Stimulated activated CD4-positive, alpha-beta T cell treated with anti-CD3 and anti-CD28 coated beads, Interleukin-4, amount 100 ng/mL, for 24 hours (primary cell): ENCODE measurements around the gene HNRNPH1.

Source experiments
- DNase-seq: peaks from one replicate; pipeline ENCODE4 v3.0.0-alpha.2; 2020

HNRNPH1 gene

DNA sequence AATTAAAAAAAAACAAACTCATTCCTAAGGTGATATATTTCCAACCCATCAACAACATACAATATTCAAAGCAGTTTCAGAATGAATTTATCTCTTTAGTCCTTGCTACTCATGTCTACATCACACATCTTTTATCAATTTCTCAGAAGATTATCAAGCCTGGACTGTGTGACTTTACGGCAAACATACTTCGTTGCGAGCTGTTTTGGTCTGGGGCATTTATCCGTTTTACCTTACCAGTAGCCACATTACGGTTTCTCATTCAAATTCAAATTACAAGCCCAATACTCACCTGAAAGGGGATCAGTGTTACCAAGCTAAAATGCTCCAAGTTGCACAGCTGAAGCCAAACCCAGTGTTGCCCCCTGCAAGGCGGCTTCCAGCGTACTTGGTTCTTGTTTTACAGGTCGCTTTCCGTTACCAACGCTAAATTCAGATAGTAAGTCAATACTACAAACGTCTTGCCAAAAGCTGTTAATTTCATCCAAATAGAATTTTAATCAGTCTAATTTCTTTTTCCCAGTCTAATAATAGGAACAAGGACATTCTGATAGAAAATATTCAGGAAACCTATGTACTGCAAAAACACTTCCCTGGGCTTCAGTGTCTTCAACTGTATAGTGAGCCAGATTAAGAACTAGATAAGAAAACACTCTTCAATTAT is 1.8 kb downstream of the HNRNPH1 start:
- DNase-seq: no peak

DNA sequence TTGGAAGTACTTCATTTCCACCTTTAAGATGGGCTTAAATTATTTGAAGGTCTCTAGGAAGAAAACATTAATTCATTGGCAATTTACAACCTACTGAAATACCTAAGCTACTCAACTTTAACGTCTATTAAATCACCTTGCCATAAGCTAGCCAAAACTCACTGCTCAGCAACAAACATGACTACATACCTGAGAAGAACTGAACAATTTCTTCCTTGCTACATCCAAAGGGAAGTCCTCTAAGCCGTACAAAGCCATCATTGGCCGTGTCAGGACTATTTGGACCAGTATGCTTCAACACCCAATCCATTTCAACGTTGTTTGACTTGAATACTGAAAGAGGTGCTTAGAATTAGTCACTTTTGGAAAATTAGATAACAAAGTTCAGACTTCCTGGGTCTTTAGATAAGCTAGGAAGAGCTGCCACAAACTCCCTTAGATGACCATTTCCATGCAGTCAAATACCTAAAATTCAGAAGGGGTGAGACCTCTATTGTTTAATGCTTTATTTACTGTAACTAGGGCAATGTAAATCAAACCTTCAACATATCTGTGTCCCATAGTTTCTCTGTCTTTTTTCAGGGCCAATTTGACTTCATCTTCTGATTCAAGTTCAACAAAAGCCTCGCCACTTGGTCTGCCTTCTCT is 2.6 kb downstream of the HNRNPH1 start:
- DNase-seq: no peak

DNA sequence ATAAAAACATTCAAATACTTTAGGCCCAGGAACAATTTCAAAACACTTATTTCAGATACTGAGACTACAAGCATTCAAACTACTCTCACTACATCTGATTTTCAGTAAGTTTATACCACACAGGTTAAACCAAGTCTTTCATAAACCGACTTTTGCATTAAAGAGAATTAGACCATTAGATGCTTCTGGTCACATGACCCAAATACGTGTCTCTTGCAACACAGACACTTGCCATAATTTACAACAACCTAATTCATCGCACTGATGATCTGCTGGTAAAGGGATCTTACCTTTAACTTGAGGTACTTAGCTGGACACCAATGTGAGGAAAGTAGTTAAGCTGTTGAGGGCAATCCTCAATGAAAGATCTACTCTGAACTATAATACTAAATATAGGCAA is 3.2 kb downstream of the HNRNPH1 start:
- no peak for DNase-seq

DNA sequence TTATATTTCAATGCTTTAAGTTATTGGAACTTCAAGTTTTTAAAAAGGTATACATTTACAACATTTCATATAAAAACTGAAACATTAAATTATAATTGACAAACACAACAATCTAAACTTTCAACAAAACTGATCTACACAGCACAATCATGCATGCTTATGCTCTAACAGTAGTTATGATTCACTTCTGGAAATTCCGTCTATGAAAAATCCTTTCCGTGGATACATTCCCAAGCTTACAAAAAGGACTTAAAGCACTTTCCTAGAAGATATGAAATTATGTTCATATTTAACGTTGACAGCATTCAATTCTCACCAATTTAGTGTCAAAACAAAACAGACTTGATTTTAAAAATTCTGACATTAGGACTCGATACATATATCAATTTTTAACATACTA is 3.7 kb downstream of the HNRNPH1 start:
- no peak for DNase-seq

DNA sequence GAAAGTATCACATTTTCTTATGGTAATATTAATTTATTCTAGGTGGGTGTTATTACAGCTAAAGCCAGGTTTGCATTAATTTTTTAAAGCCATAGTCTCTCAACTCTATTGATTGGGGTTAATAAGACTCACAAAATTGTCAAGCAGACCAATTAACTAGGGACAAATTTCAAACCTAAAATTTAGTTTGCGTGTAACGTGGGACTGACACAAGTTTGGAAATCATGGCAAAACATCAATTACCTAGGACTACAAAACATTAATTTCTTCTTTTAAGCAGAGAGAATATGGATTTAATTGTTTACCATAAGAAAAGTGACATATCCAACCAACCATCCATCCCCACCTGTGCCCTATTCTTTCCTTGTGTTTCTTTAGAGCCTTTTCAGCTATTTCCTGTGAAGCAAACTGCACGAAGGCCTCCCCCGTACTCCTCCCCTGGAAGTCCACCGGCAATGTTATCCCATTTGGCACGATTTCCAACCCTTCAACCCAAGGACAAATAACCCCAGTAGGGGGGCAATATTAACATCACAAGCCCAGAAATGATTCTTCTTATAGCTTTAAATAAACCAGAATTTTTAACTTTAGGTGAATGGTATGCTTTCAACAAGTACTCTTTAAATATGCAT is 4.4 kb downstream of the HNRNPH1 start:
- no peak for DNase-seq

DNA sequence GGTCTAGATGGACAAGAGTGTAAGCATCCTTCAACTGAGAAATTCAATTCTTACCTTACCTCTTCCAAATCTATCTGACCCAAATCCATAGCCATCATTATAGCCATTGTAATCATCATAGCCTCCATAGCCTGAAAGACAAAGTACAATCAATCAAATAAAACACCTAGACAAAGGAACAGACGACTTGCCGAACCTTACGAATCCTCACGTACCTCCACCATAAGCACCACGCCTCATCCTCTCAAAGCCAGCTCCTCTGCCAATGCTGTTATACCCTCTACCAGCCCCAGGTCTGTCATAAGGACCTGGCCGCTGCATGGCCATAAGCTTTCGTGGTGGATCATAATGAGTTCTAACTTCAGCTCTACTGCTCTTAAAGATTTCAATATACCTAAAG is 5.5 kb downstream of the HNRNPH1 start:
- DNase-seq: no peak

DNA sequence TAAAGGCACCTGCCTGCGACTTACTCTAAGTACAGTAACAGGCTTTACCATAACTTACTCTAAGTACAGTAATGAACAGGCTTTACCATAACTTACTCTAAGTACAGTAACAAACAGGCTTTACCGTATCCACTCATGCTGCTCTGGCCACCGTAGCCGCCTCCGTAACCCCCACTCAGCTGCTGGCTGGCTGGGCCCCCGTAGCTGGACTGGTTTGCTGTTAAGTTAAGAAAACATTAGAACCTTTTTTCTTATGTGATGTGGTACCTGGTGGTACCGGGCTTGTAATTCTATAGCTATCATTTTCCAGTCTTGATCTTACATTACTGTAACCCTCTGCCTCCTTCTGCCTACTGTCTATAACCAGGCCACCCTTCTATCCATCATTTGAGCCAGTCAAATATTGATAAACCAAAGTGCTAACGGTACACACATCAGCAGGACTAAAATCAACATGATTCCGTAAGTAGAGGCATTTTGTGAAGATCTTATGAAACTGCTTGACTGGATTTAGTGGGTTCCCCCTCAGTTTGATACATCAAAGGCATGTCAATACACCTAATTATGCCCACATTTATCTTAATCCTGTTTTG is 7.4 kb downstream of the HNRNPH1 start:
- DNase-seq: no peak

DNA sequence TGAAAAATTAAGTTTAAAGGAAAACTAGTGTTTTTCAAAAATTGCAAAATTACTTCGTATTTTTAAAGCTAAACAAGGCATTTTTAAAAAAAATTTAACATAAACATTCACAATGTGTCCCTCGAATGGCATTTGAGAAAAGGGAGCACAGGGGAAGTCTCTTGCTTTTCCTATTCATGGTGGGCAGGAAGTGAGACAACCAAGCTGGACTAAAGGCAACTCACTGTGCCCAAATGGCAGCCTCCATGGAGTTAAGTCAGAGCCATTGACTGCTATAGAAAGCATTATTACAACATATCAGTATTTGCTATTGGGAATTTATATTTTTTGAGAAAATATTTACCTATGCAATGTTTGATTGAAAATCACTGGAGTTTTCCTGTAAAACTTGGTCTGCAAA is 8.3 kb downstream of the HNRNPH1 start:
- no peak for DNase-seq

DNA sequence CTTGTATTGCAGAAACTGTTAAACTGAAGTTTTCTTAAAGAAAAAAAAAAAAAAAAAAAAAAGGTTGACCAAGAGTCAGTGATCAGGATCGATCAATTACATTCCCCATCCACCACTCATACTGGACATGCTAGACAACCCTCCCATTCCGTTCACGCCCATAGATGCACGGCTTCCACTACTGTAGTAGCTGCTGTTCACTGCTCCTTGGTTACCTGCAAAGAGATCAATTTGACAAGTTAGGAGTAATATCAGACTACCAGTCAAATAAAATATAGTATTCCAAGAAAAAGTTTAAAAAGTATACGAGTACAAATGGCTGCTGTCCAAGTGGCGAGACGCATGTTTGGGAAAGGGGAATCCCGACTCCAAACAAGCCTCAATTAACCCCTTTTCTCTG is 8.7 kb downstream of the HNRNPH1 start:
- no peak for DNase-seq

DNA sequence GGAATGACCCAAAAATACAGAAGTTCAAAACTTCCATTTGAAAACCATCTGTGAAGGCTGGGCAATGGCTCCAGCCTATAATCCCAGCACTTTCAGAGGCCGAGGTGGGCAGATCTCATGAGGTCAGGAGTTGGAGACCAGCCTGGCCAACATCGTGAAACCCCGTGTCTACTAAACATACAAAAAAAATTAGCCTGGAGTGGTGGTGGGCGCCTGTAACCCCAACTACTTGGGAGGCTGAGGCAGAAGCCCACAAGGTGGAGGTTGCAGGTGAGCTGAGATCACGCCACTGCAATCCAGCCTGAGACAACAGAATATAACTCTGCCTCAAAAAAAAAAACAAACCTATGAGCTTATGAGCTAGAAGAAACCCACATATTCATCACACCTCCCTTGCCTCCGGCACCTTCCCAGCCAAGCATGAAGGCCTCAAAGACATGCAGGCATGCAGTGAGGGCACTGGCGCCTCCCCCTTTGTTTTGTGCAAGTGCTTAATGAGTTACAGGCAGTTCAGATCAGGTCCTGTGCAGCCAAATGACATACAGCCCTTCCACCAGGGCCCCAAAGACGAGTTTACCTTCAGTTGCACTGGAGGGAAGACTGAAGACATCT is 9.9 kb downstream of the HNRNPH1 start:
- DNase-seq: no peak

DNA sequence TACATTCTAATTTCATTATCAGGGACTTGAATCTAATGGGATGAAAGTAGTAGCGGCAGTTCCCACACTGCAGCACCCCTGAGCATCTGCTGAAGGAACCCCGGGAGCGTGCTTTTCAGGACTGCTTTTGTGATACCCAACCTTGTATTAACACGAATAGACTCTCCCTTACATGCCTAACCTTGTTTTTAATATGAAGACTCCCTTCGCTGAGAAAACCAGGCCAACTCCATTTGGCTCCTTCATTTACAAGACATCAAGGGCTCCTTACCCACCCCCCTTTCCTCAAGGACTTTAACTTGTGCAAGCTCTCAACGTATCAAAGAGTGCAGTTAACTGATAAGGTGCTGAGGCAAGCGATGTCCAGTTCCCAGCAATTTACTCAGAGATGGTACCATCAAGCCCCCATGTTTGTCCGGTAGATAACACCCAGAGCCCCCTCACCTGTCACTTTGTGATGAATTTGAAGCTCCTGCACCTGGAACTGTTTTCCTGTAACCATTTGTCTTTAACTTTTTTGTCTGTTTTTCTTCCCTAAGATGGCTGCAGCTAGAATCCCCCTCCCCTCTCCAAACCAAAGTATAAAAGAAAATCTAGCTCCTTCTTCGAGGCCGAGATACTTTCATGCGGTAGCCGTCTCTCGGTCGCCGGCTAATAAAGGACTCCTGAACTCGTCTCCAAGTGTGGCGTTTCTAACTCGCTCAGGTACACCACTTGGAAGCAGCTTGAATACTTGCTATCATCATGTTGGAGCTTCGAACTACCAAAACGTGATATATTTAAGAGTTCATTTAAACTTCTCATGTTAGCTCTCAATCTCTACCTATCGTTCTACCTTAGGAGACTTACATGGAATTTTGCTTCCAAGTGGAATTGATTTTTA is 10.7 kb downstream of the HNRNPH1 start:
- DNase-seq: no peak

DNA sequence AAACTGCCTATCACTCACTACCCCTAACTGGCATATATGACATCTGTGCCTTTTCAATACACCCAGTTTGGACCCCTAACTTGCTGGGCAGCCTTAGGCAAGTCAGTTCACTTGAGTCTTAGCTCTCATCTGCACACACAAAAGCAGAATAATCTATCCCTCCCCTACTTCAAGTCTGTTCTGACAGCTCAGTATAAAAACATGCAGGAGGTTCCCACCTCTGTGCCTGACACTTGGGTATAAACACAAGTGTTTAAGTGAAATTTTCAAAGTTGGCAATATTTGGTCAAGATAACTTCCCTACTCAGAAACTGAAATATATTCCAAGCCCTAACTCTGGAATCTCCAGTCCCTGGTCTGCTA is 12.6 kb downstream of the HNRNPH1 start:
- DNase-seq: no peak

DNA sequence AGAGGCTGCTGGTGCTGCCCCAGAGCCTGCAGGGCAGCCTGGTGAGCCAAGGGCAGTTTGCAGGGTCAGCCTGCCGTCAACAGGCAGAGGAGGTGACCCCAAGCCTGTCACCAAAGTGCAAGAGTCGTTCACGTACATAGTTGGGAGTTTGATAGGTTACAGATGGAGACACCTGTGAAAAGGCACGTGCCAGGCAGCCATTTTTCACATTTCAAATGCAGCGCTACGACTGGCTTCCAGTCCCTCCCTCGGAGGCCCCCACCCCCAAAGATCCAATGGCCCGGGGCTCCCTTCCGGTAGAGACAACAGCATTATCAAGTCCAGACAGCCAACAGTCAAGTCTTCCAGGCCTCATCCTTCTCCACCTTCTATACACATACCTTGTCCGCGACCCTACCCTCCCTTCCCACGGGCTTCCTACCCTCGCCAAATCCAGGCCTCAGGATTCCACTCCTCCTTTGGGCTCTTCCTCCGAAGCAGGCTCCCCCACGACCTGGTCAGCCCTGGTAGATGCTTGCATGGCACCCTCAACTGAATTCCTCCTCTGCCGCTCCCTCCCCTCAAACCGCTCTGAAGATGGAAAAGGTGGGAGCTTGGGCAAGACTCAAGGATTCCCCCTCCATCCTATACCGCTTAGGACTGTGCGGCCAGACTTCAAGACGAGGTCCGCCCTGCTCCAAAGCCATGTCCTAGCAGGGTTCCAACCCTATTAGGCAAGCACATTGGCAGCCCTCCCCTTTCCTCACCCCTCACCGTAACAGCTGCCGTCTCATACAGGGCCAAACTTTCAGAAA is 13.2 kb downstream of the HNRNPH1 start:
- no peak for DNase-seq

DNA sequence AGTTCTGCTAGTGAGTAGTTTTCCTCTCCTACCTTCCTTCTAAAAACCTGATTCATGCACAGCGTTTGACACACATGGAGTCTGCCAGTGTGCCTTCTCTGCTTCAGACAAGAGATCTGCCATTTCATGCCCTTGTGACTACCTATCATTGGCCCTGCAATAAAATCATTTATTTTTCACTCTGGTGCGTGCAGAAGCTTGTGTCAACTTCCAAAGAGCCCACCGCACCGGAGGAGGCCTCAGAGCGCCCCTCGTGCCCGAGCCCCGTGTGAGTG is 13.7 kb downstream of the HNRNPH1 start:
- no peak for DNase-seq

DNA sequence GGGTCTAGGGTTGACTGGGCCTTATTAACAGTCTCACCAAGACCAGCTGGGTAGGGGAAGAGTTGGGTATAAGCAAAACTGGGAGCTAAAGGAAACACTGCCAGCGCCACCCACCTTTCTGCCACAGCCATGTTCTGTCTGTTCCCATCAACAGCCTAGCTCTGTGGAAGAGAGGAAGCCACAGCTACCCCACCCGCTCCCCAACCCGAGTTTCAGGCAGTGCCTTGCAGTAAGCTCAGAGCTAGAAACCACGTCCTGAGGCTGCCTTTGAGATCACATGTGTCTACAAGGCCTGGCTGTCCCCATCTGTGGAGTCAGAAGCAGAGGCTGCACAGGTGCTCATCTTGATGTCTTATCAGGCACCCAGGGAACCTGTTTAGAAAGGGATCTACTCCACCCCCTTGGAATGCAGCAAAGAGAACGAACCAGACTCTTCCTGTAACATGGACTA is 15.3 kb downstream of the HNRNPH1 start:
- no peak for DNase-seq

DNA sequence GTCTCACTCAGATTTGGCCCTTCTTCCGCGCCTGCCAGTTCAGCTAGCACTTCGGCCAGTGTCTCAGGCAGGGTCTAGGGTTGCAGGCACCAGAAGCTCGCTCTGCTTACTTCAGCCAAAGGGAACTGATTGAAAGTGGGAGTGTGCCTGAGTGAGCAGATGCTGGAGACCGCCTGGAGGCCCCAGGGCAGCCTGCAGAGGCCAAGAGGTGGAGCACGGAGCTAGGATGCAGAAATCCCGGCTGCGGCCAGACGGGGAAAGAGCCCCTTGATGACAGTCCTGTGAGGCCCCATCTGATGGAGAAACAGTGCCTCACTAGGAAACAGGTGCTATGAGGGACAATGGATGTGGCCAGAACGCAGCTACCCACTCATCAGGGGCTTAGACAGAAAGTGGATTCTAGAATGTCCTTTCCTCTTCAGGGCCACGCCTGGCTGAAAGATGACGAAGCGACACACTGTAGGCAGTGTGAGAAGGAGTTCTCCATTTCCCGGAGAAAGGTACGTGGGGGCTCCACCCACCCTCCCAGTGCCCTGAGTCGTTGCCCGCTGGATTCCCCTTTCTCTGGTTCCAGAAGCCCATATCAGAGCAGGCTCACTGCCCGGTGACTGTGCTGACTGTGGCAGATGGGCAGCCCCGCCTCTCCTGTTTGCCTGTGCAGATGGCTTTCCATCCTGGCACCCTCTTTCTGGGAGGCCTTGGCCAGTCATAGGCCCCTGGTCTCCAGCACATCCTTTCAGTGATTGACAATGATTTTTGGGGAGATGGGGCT is 16.1 kb downstream of the HNRNPH1 start:
- no peak for DNase-seq

DNA sequence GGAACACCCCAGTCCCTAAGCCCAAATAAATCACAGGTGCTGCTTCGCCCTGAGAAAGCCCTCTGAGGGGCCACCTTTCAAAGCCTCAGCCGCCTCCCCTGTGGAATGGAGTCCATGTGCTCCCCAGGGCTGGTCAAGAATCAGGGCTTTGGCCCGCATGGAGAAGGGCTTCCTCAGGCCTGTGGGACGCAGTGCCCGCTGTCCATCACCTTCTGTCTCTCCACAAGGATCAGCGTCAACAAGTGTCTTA is 16.6 kb downstream of the HNRNPH1 start:
- no peak for DNase-seq

DNA sequence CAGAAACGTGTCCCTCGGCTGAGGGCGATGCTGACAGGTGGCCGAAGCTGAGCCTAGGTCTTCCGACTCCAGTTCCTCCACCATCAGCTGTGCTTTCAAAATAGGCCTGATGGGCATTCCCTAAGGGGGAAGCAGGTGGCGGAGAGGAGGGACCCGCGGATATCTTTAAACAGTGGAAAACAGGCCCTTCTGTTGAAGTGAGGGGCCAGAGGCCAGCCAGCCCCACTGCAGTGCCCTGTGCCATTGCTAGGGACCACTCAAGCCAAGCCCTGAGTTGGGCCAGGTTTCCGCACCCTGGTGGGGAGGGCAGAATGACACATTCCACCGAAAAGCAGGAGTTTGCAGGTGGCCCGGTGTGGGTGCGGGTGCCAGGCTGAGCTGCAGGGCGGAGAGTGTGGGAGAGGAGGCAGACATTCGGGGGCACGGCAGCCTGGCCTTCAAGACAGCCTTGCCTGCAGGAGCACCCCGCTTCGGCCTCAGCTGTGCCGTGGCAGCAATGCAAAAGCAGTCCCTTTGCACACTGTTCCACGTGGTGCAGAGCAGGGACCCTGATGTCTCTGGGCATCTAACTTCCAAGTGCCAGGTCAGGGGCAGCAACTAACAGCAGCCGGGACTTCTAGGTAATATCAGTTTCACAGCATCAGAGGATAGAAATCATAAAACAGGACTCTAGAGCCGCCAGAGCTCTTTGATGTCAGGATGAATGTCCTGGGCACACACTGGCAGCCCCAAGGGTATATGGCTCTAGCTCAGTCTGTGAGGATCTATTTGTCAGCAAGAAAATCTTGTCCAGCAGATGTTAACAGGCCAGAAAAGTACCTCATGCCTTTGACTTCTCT is 17.2 kb downstream of the HNRNPH1 start:
- DNase-seq: no peak

DNA sequence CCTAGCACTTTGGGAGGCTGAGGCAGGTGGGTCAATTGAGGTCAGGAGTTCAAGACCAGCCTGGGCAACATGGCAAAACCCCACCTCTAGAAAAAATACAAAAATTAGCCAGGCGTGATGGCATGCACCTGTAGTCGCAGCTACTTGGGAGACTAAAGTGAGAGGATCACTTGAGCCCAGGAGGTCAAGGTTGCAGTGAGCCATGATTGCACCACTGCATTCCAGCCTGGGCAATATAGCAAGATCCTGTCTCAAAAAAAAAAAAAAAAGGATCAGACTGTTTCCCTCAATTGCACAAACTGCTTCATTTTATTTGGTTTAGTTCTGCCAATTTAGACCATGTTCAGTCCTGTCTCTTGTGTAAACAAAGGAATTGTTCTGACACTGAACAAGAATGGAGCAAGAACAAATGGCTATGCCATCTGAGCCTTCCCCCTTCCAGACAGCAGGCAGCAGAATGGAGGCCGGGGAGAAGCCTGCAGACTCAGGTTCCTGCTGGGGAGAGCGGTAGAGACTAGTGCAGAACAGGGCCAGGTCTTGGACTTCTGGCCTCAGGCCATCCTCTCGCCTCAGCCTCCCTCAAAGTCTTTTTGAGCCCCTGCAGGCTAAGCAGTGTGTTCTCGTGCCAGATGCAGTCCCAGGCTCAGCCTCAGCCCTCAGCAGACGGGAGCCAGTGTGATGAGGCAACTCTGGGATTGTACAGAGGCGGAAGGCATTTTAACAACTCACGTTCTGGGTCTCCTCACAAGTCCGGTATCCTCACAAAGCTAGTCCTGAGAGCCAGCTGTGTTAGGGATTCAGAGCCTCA is 18.2 kb downstream of the HNRNPH1 start:
- DNase-seq: no peak

DNA sequence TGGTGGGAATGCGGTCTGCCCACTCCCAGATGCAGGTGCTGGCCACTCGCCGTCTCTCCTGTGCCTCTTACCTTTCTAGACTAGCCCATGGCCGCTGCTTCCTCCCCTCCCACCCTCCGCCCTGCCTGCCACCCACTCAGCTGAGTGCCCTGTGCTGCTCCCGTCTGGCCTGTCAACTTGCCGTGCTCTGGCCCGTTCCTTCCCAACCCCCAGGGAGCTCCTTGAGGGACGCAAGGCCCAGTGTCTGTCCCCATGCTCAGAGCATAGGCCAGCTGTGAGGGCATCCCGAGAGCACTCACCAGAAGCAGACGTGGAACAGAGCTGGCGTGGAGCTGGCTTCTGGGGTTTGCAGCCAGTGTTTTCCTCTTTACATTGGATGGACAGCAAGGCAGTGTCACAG is 20.2 kb downstream of the HNRNPH1 start:
- DNase-seq: no peak
